NB4 (cell line): Measurements from ENCODE around the gene SLC7A8.
A peak's percentile ranks its signal among the peaks of the same experiment; 100 is the strongest.

Experiments used
- DNase-seq: peaks from one replicate; pipeline ENCODE4 v3.0.0; 2010; ENCODE audit warnings: low read depth
- H3K4me3 ChIP-seq: one replicate; pipeline ENCODE4 v1.5.1; 2011; ENCODE audit warnings: mild to moderate bottlenecking, low read depth, low read length, moderate library complexity
- MYC ChIP-seq: IDR thresholded peaks from 2 replicates; pipeline ENCODE4 v1.6.1; 2011; ENCODE audit warnings: low read depth, low read length
- POLR2A ChIP-seq: IDR thresholded peaks from 2 replicates; pipeline ENCODE4 v1.6.1; 2011; ENCODE audit warnings: mild to moderate bottlenecking; ENCODE audit not compliant: insufficient read length; ENCODE audit errors: extremely low read depth
- TF ChIP-seq, protein P1 (sequence below): IDR thresholded peaks from 2 replicates; pipeline ENCODE4 v1.6.1; 2011; ENCODE audit warnings: low read depth, low read length
- TF ChIP-seq, protein P2 (sequence below): IDR thresholded peaks from one replicate; pipeline ENCODE4 v1.5.1; 2012; ENCODE audit warnings: low read depth, low read length

The SLC7A8 gene

GRCh38 chr14:23117371-23118020, 66.0 kb downstream of the SLC7A8 start:
- peak overlapping the region; percentile 96 for H3K4me3 ChIP-seq
- TF ChIP-seq POLR2A, result no peak
- TF ChIP-seq MYC, result no peak
- TF ChIP-seq, protein P1, sequence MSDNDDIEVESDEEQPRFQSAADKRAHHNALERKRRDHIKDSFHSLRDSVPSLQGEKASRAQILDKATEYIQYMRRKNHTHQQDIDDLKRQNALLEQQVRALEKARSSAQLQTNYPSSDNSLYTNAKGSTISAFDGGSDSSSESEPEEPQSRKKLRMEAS, result 0 out of 2 replicates have a peak, but pooled peaks have one; percentile 6
- peak; percentile 73 for DNase-seq

DNA sequence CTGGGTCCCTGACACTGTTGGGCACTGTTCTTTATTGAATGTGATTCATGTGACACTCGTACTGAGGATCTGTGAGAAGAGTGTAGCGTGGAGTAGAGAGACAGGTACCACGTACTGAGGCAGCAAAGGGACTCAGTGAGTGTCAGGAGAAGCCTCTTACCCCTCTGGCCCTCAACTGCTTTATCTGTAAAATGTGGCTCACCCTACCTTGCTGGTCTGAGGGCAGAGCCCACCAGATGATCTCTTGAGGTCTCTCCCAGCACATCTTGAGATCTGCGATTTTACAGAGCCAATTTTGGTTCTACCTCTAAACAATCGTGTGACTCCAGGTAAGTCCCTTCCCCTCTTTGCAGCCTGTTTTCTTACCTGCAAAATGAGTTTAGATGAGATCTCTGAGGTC, 67.5 kb downstream of the SLC7A8 start:
- peak; percentile 53 for DNase-seq
- TF ChIP-seq, protein P1, result no peak
- TF ChIP-seq MYC, result no peak
- TF ChIP-seq POLR2A, result no peak
- TF ChIP-seq, protein P2, sequence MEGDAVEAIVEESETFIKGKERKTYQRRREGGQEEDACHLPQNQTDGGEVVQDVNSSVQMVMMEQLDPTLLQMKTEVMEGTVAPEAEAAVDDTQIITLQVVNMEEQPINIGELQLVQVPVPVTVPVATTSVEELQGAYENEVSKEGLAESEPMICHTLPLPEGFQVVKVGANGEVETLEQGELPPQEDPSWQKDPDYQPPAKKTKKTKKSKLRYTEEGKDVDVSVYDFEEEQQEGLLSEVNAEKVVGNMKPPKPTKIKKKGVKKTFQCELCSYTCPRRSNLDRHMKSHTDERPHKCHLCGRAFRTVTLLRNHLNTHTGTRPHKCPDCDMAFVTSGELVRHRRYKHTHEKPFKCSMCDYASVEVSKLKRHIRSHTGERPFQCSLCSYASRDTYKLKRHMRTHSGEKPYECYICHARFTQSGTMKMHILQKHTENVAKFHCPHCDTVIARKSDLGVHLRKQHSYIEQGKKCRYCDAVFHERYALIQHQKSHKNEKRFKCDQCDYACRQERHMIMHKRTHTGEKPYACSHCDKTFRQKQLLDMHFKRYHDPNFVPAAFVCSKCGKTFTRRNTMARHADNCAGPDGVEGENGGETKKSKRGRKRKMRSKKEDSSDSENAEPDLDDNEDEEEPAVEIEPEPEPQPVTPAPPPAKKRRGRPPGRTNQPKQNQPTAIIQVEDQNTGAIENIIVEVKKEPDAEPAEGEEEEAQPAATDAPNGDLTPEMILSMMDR, result no peak
- H3K4me3 ChIP-seq, result peak overlapping the region; percentile 96

GRCh38 chr14:23115039-23115731, 68.3 kb downstream of the SLC7A8 start:
- peak; percentile 83 for DNase-seq
- TF ChIP-seq POLR2A (no peak), MYC (peak; percentile 31; the same call in 1 of the 2 replicates)
- TF ChIP-seq, protein P1, result 0 out of 2 replicates have a peak, but pooled peaks have one; percentile 16
- TF ChIP-seq, protein P2, result no peak
- peak overlapping the region; percentile 96 for H3K4me3 ChIP-seq

GRCh38 chr14:23114669-23115038, 68.8 kb downstream of the SLC7A8 start:
- TF ChIP-seq, protein P2, result no peak
- TF ChIP-seq, protein P1, result no peak
- TF ChIP-seq POLR2A (no peak), MYC (no peak)
- H3K4me3 ChIP-seq, result peak overlapping the region; percentile 96
- DNase-seq, result no peak

DNA sequence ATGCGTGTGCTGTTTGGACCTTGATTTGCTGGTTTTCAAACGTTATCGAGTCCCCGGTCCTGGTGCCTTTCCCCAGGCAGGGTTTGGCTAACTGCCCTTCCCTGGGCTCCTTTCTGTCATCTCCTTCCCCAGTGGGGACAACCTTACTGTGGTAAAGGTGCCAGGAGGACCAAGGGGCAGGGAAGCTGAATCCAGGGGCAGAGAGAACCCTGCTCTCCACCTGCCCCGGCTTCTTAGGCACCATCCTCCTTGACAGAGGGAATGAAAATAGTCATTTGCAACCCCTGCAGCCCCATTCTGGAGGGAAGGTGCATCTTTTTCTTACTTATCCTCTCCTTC, 69.4 kb downstream of the SLC7A8 start:
- TF ChIP-seq MYC (no peak), POLR2A (no peak)
- TF ChIP-seq, protein P1, result no peak
- TF ChIP-seq, protein P2, result no peak
- DNase-seq, result no peak
- peak overlapping the region; percentile 37 for H3K4me3 ChIP-seq

DNA sequence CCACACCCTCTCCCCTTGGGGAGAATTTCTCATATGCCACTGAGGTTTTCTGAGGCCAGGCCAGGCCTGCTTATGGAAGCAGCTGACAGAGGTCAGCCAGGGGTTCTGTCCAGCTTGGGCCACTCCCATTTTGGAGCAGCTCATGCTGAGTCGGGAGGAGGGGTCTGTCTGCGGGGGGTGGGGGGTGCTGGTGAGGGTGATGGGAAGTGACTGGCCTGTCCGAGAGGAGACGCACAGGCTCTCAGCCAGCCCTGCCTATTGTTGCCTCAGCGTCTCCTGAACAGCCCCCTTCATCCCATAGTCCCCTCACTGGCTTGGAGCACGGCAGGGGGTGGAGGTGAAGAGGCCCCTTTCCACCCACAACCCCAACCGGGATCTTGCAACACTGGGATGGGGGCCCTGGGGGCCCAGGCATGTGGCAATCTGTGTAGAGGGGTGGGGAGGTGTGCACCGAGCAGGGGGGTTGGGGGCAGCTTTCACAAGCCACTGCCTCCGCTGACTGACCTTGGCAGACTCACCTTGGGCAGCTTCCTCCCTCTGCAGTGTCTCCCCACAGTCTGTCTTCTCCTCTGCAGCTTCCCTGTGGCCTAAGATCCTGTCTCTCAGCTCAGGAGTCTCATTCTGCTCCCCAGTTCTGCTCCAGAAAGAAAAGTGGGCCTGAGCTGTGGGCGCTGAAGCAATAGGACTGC, 69.9 kb downstream of the SLC7A8 start:
- DNase-seq, result peak; percentile 98
- peak overlapping the region; percentile 37 for H3K4me3 ChIP-seq
- TF ChIP-seq, protein P1, result 0 out of 2 replicates have a peak, but pooled peaks have one; percentile 51
- TF ChIP-seq, protein P2, result no peak
- TF ChIP-seq POLR2A (peak; percentile 38), MYC (peak; percentile 83; the same call in 1 of the 2 replicates)
